Activated CD8-positive, alpha-beta memory T cell treated with anti-CD3 and anti-CD28 coated beads, Interleukin-2, amount 10 ng/mL, durations not matched to agents 7 days and 5 days (primary cell): ENCODE data around the gene CSNK1G1. TPM values are rescaled to one million over a fixed set of nuclear protein-coding genes. Genes with fewer than 3 reads are reported as not detected.
"Not testable (repeated sequence)": the region's sequence is repeated elsewhere in the genome, so short reads cannot be mapped to it uniquely, and the experiment has no call there.

Experiments used
- ATAC-seq: fragments of 150-1000 bp; cut with Tn5 transposase; one replicate; pipeline ENCODE4 v1.10.0; 2021; ENCODE audit warnings: moderate library complexity
- CTCF ChIA-PET: fragments of 350-600 bp; sonication (Branson Sonifier 250); formaldehyde crosslinking; loops from one replicate; lab custom pipeline; 2021; ENCODE audit warnings: antibody characterized with exemption; lab: Charles Lee
- DNase-seq: peaks from one replicate; pipeline ENCODE4 v3.0.0-alpha.2; 2020
- H3K27ac Mint-ChIP-seq: one replicate; pipeline ENCODE4 v1.8.0; 2021; ENCODE audit warnings: mild to moderate bottlenecking, mixed read lengths
- H3K27me3 Mint-ChIP-seq: one replicate; pipeline ENCODE4 v1.8.0; 2021; ENCODE audit warnings: mixed read lengths
- H3K36me3 Mint-ChIP-seq: one replicate; pipeline ENCODE4 v1.8.0; 2021; ENCODE audit warnings: mild to moderate bottlenecking, mixed read lengths
- H3K4me1 Mint-ChIP-seq: one replicate; pipeline ENCODE4 v1.8.0; 2021; ENCODE audit warnings: mixed read lengths
- H3K4me3 Mint-ChIP-seq: one replicate; pipeline ENCODE4 v1.8.0; 2021; ENCODE audit warnings: mild to moderate bottlenecking, moderate library complexity, mixed read lengths
- H3K9me3 Mint-ChIP-seq: one replicate; pipeline ENCODE4 v1.8.0; 2022; ENCODE audit warnings: low read depth, mixed read lengths
- total RNA-seq, 2 experiments: library from RNA; stranded (reverse); gene quantifications; one replicate each; pipeline ENCODE4 v1.2.3, GENCODE V29; 2021

Gene CSNK1G1
- total RNA-seq, 2 experiments from 2014 or later: 26.9 to 30.5 TPM

DNA sequence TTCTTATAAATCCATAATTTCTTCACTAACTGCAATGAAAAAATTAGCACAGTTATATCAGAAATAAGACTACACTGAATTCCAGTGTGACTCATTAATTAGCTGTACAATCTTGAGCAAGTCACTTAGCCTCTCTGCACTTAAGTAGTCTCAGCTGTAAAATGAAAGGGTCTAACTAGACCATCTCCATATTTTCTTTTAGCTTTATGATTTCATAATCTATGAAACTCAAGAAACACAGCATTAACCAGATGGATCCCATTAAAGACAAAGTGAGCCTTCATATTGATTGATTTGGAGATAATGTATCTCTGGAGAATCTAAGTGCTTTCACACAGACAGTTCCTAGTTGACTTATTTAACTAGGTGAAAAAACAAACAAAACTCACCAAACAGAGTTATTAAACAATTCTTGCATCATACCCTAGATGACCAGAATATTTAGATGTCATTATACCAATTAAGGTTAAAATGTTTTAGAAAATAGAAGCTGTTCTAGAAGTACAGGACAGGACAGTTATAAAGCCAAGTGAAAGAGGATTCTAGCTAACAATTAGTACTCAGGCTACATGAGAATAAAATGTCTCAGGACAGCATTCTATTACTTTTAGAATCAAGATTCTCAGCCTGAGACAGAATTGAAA, 11.2 kb downstream of the CSNK1G1 start:
- CTCF ChIA-PET: interaction anchor here (1.2 kb wide), 1 partner anchor 11 kb away, joined by 3 read pairs; the partner anchor contains the start of gene CSNK1G1
- H3K4me3 Mint-ChIP-seq: no peak overlapping the region
- H3K27me3 Mint-ChIP-seq: no peaks in the 10 kb centered on the region
- peaks cover 17% of the 10 kb centered on the region for H3K36me3 Mint-ChIP-seq
- no peaks in the 10 kb centered on the region for H3K9me3 Mint-ChIP-seq
- ATAC-seq: no peak
- H3K27ac Mint-ChIP-seq: no peak overlapping the region
- DNase-seq: no peak
- H3K4me1 Mint-ChIP-seq: peaks cover 4% of the 10 kb centered on the region

DNA sequence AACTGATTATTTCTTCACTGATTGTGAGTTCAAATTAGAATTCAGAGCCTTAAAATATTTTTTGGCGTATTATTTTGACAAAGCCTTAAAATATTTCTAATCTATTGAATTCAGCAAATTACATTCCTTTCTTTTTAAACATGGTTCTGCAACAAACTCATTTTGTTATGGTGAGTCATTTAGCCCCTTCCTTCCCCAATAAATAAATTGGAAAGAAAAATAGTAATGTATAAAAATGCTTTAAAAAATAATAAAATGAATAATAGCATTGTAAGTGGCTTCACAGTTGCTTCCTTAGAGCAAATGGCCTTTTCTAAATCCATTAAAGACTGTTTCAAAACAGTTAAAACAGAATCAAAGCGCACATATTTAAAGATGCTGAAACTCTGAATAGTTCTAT, 12.1 kb downstream of the CSNK1G1 start:
- CTCF ChIA-PET: no interaction called here
- Mint-ChIP-seq H3K9me3 (no peaks in the 10 kb centered on the region), H3K36me3 (peaks cover 19% of the 10 kb centered on the region), H3K4me3 (no peak overlapping the region), H3K27me3 (no peaks in the 10 kb centered on the region), H3K27ac (no peak overlapping the region), H3K4me1 (peaks cover 4% of the 10 kb centered on the region)
- DNase-seq: no peak
- no peak for ATAC-seq

DNA sequence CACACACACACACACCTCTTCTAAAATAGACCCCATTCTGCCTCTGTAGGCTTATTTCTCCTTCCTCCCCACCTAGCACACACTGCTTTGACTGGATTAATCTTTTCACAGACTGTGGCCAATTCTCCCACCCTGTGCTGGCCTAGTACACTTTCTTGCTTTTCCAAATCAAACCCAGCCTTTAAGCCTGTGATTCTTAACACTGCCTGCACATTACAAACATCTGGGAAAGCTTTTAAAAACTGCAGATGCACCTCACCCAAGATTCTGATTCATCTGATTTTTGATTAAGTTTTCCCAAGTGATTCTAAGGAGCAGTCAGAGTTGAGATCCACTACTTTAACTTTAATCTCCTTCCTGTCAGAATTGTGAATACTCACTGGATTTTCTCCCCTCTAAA, 12.8 kb downstream of the CSNK1G1 start:
- H3K36me3 Mint-ChIP-seq: peaks cover 17% of the 10 kb centered on the region
- H3K9me3 Mint-ChIP-seq: no peaks in the 10 kb centered on the region
- CTCF ChIA-PET: no interaction called here
- ATAC-seq: no peak
- no peak overlapping the region for H3K27ac Mint-ChIP-seq
- peaks cover 4% of the 10 kb centered on the region for H3K4me1 Mint-ChIP-seq
- H3K4me3 Mint-ChIP-seq: no peak overlapping the region
- no peaks in the 10 kb centered on the region for H3K27me3 Mint-ChIP-seq
- no peak for DNase-seq

DNA sequence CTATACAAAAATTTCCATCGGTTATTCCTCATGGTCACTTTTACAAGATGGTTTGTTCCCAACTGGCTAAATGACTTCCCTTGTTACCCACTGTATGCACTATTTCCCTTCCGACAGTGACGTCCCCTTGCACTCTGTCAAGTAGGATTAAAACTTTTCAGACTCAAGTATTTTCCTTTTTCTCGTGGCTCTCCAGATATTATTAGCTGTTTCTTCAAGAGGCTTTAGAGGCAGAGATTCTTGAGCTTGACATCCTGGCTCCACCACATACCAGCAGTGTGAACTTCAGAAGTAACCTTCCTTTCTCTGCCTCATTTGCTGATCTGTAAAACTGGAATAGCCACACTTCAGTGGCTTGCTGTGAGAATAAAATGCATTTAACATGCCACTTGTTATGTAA, 14.0 kb downstream of the CSNK1G1 start:
- ATAC-seq (no peak), DNase-seq (no peak)
- Mint-ChIP-seq H3K9me3 (no peaks in the 10 kb centered on the region), H3K27me3 (no peaks in the 10 kb centered on the region), H3K4me3 (no peak overlapping the region), H3K27ac (no peak overlapping the region), H3K4me1 (peaks cover 7% of the 10 kb centered on the region), H3K36me3 (peaks cover 16% of the 10 kb centered on the region)
- CTCF ChIA-PET: interaction anchor here (1.0 kb wide), 1 partner anchor 112 kb away, joined by 5 read pairs; no protein-coding TSS in a partner anchor

DNA sequence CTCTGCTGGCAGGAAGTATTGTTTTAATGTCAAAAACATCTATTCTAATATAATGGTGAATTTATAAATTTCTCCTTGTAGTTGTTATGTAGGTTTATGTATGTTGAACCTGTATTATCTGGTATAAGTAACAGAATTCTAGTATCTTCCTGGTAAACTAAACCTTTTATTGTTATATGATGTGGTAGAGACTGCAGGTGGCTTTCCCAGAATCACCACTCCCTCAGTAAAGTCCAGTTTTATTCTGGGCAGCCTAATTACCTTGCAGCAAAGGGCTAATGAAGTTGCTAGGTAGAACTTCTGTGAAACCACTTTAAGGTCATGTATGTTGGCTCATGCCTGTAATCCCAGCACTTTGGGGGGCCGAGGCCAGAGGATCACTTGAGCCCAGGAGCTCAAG, 15.6 kb downstream of the CSNK1G1 start:
- ATAC-seq (no peak), DNase-seq (no peak)
- Mint-ChIP-seq H3K27ac (no peak overlapping the region), H3K9me3 (no peaks in the 10 kb centered on the region), H3K36me3 (peaks cover 18% of the 10 kb centered on the region), H3K27me3 (no peaks in the 10 kb centered on the region), H3K4me1 (peaks cover 12% of the 10 kb centered on the region), H3K4me3 (no peak overlapping the region)
- CTCF ChIA-PET: no interaction called here

DNA sequence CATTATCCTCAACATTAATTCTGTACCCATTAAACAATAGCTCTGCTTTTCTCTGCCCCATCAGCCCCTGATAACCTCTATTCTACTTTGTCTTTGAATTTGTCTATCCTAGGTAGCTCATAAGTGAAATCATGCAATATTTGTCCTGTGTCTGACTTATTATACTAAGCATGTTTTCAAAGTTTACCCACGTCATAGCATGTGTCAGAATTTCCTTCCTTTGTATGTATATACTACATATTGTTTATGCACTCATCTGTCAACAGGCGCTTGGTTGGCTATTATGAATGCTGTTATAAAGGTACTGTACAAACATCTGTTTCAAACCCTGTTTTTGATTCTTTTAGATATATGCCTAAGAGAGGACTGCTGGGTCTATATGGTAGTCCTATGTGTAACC, 18.2 kb downstream of the CSNK1G1 start:
- CTCF ChIA-PET: interaction anchor here (0.6 kb wide), 1 partner anchor 27 kb away, joined by 3 read pairs; no protein-coding TSS in a partner anchor
- Mint-ChIP-seq H3K36me3 (peaks cover 26% of the 10 kb centered on the region), H3K27me3 (no peaks in the 10 kb centered on the region), H3K4me1 (peaks cover 26% of the 10 kb centered on the region), H3K9me3 (no peaks in the 10 kb centered on the region), H3K4me3 (no peak overlapping the region), H3K27ac (no peak overlapping the region)
- no peak for ATAC-seq
- DNase-seq: no peak

DNA sequence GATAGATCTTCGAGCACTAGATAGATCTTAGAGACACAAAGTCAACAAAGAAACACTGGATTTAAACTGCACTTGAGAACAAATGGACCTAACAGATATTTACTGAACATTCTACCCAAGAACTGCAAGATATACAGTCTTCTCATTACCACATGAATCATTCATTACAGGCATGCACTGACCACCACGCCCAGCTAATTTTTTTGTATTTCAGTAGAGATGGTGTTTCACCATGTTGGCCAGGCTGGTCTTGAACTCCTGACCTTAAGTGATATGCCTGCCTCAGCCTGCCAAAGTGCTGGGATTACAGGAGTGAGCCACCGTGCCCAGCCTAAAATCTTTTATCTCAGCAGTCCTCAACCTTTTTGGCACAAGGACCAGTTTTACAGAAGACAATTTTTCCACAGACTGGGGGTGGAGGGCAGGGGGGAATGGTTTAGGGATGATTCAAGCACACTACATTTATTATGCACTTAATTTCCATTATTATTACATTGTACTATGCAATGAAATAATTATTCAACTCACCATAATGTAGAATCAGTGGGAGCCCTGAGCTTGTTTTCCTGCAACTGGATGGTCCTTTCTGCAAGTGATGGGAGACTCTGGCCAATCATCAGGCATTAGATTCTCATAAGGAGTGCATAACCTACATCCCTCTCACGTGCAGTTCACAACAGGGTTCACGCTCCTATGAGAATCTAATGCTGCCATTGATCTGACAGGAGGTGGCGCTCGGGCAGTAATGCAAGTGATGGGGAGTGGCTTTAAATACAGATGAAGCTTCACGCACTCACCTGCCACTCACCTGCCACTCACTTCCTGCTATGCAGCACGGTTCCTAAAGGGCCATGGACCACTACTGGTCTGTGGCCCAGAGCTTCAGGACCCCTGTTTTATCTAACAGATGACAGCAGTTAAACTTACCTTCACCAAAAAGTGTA, 21.7 kb downstream of the CSNK1G1 start:
- peaks cover 26% of the 10 kb centered on the region for H3K4me1 Mint-ChIP-seq
- DNase-seq: peak; percentile 46
- peaks cover 20% of the 10 kb centered on the region for H3K36me3 Mint-ChIP-seq
- peak overlapping the region; percentile 21 for H3K27ac Mint-ChIP-seq
- H3K9me3 Mint-ChIP-seq: no peaks in the 10 kb centered on the region
- no peak overlapping the region for H3K4me3 Mint-ChIP-seq
- CTCF ChIA-PET: interaction anchor here (0.6 to 1.4 kb wide), 4 partner anchors 18 to 394 kb away, joined by 3 to 4 read pairs (median 3); no protein-coding TSS in a partner anchor
- no peaks in the 10 kb centered on the region for H3K27me3 Mint-ChIP-seq
- peak; percentile 20 for ATAC-seq

DNA sequence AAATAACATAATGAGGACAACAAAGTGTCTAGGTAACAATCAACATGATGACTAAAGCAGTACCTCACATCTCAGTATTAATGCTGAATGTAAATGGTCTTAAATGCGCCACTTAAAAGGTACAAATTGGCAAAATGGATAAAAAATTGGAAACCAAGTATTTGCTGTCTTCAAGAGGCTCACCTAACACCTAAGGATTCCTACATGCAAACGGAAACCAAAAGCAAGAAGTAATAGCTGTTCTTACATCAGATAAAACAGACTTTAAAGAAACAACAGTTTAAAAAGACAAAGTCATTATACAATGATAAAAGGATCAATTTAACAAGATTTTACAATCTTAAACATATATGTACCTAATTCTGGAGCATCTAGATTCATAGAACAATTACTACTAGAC, 22.5 kb downstream of the CSNK1G1 start:
- Mint-ChIP-seq H3K36me3 (peaks cover 17% of the 10 kb centered on the region), H3K27me3 (no peaks in the 10 kb centered on the region), H3K4me1 (peaks cover 26% of the 10 kb centered on the region), H3K27ac (peak overlapping the region; percentile 21), H3K9me3 (no peaks in the 10 kb centered on the region), H3K4me3 (no peak overlapping the region)
- ATAC-seq (no peak), DNase-seq (no peak)
- CTCF ChIA-PET: no interaction called here

DNA sequence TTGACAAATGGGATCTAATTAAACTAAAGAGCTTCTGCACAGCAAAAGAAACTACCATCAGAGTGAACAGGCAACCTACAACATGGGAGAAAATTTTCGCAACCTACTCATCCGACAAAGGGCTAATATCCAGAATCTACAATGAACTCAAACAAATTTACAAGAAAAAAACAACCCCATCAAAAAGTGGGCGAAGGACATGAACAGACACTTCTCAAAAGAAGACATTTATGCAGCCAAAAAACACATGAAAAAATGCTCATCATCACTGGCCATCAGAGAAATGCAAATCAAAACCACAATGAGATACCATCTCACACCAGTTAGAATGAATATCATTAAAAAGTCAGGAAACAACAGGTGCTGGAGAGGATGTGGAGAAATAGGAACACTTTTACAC, 24.3 kb downstream of the CSNK1G1 start:
- H3K27ac Mint-ChIP-seq, DNase-seq, H3K9me3 Mint-ChIP-seq, H3K4me3 Mint-ChIP-seq, CTCF ChIA-PET, H3K27me3 Mint-ChIP-seq, ATAC-seq: not testable (repeated sequence)
- Mint-ChIP-seq H3K4me1 (peaks cover 23% of the 10 kb centered on the region), H3K36me3 (peaks cover 16% of the 10 kb centered on the region)

DNA sequence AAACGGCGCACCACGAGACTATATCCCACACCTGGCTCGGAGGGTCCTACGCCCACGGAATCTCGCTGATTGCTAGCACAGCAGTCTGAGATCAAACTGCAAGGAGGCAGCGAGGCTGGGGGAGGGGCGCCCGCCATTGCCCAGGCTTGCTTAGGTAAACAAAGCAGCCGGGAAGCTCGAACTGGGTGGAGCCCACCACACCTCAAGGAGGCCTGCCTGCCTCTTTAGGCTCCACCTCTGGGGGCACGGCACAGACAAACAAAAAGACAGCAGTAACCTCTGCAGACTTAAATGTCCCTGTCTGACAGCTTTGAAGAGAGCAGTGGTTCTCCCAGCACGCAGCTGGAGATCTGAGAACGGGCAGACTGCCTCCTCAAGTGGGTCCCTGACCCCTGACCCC, 29.0 kb downstream of the CSNK1G1 start:
- H3K27me3 Mint-ChIP-seq, H3K27ac Mint-ChIP-seq, H3K4me1 Mint-ChIP-seq, DNase-seq, ATAC-seq, H3K9me3 Mint-ChIP-seq, H3K4me3 Mint-ChIP-seq, CTCF ChIA-PET, H3K36me3 Mint-ChIP-seq: not testable (repeated sequence)

DNA sequence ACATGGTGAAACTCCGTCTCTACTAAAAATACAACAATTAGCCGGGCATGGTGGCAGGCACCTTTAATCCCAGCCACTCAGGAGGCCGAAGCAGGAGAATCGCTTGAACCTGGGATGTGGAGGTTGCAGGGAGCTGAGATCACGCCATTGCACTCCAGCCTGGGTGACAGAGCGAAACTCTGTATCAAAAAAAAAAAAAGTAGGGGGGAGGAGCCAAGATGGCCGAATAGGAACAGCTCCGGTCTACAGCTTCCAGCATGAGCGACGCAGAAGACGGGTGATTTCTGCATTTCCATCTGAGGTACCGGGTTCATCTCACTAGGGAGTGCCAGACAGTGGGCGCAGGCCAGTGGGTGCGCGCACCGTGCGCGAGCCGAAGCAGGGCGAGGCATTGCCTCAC, 29.5 kb downstream of the CSNK1G1 start:
- CTCF ChIA-PET, ATAC-seq, H3K27ac Mint-ChIP-seq, H3K9me3 Mint-ChIP-seq, H3K4me3 Mint-ChIP-seq, DNase-seq, H3K4me1 Mint-ChIP-seq, H3K36me3 Mint-ChIP-seq, H3K27me3 Mint-ChIP-seq: not testable (repeated sequence)

DNA sequence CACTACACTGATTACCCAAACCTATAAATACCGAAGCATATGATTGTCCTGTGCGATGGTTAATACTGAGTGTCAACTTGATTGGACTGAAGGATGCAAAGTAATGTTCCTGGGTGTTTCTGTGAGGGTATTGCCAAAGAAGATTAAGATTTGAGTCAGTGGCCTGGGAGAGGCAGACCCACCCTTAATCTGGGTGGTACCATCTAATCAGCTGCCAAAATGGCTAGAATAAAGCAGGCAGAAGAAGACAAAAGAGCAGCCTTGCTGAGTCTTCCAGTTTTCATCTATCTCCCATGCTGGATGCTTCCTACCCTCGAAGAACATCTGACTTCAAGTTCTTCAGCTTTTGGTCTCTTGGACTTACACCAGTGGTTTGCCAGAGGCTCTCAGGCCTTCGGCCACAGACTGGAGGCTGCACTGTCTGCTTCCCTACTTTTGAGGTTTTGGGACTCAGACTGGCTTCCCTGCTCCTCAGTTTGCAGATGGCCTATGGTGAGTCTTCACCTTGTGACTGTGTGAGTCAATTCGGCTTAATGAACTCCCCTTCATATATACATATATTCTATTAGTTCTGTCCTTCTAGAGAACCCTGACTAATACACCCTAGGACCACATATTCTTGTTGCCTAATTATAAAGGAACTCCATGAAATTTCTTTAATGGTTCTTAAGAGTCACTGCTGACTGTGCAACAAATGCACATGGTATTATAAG, 31.7 kb downstream of the CSNK1G1 start:
- Mint-ChIP-seq H3K9me3 (no peaks in the 10 kb centered on the region), H3K36me3 (peaks cover 1% of the 10 kb centered on the region), H3K27ac (no peak overlapping the region), H3K4me3 (no peak overlapping the region), H3K4me1 (no peaks in the 10 kb centered on the region), H3K27me3 (no peaks in the 10 kb centered on the region)
- ATAC-seq: no peak
- no peak for DNase-seq
- CTCF ChIA-PET: no interaction called here

DNA sequence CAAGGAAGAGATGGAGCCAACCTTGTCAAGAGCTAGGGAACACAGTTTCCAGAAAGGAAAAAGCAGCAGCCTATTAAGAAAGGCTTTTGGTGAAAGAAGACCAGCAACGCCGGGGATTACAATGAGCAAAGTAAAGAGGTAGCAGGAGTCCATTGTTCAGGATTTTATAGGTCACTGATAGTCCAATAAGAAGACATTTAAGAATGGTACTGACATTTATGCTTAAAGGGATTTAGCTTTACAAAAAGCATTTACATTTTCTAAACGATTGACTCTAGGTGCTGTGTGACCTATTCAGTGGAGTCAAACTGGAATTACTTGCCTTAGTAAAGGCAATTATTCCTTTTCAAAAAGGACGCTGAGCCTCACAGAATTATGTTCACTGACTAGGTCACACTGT, 40.8 kb downstream of the CSNK1G1 start:
- no peak for DNase-seq
- Mint-ChIP-seq H3K27me3 (no peaks in the 10 kb centered on the region), H3K4me3 (no peak overlapping the region), H3K4me1 (no peaks in the 10 kb centered on the region), H3K27ac (no peak overlapping the region), H3K36me3 (peaks cover 5% of the 10 kb centered on the region), H3K9me3 (peaks cover 3% of the 10 kb centered on the region)
- no peak for ATAC-seq
- CTCF ChIA-PET: no interaction called here
